ENCODE results near the gene SYTL4. TPM values are rescaled to one million over a fixed set of nuclear protein-coding genes. Genes with fewer than 3 reads are reported as not detected.

Gene SYTL4
- total RNA-seq, 1 donor from 2014 or later: 18.0 TPM

- intact Hi-C loops (cut with DNase I): no loop called here
- DNase-seq (ENCODE audit: low spot score) (no peak), ATAC-seq (no peak)
Observed at GRCh38 chrX:100654261-100654660, 77.7 kb downstream of the SYTL4 start.

GRCh38 chrX:100652266-100652665, 79.7 kb downstream of the SYTL4 start:
- intact Hi-C loops (cut with DNase I): no loop called here
- DNase-seq (ENCODE audit: low spot score) (no peak), ATAC-seq (no peak)

GRCh38 chrX:100650841-100651240, 81.1 kb downstream of the SYTL4 start:
- no peak for DNase-seq (ENCODE audit: low spot score)
- intact Hi-C loops (cut with DNase I): no loop called here
- ATAC-seq: no peak

- intact Hi-C loops (cut with DNase I): no loop called here
- ATAC-seq (peak; percentile 92), DNase-seq (ENCODE audit: low spot score) (peak; percentile 84)
Observed at GRCh38 chrX:100649550-100650356, 82.2 kb downstream of the SYTL4 start.

- ATAC-seq (peak; percentile 66), DNase-seq (ENCODE audit: low spot score) (no peak)
- intact Hi-C loops (cut with DNase I): no loop called here
Observed at GRCh38 chrX:100648458-100649417, 83.2 kb downstream of the SYTL4 start.

GRCh38 chrX:100647739-100648138, 84.2 kb downstream of the SYTL4 start:
- intact Hi-C loops (cut with DNase I): no loop called here
- no peak for DNase-seq (ENCODE audit: low spot score)
- no peak for ATAC-seq

- ATAC-seq (peak; percentile 31), DNase-seq (ENCODE audit: low spot score) (no peak)
- intact Hi-C loops (cut with DNase I): no loop called here
Observed at GRCh38 chrX:100647095-100647494, 84.8 kb downstream of the SYTL4 start.

GRCh38 chrX:100645106-100645505, 86.8 kb downstream of the SYTL4 start:
- intact Hi-C loops (cut with DNase I): no loop called here
- DNase-seq (ENCODE audit: low spot score) (no peak), ATAC-seq (no peak)

GRCh38 chrX:100643956-100644860, 87.7 kb downstream of the SYTL4 start, which contains the start of gene SRPX2:
TSS of gene SRPX2 (plus strand) at chrX:100644199. CDS start at chrX:100646323, 2,124 bp downstream.
- DNase-seq (ENCODE audit: low spot score): peak; percentile 69
- peak; percentile 89 for ATAC-seq
- intact Hi-C loops (cut with DNase I): no loop called here

- ATAC-seq (no peak), DNase-seq (ENCODE audit: low spot score) (no peak)
- intact Hi-C loops (cut with DNase I): no loop called here
Observed at GRCh38 chrX:100643212-100643611, 88.7 kb downstream of the SYTL4 start.

- intact Hi-C loops (cut with DNase I): no loop called here
- ATAC-seq (no peak), DNase-seq (ENCODE audit: low spot score) (no peak)
Observed at GRCh38 chrX:100642290-100642689, 89.6 kb downstream of the SYTL4 start.

GRCh38 chrX:100636321-100636991, 95.5 kb downstream of the SYTL4 start, which contains the start of gene TSPAN6:
TSS of gene TSPAN6 (minus strand) at chrX:100636806. CDS start at chrX:100636694, 112 bp downstream.
- intact Hi-C loops (cut with DNase I): no loop called here
- ATAC-seq (peak; percentile 98), DNase-seq (ENCODE audit: low spot score) (peak; percentile 88)

GRCh38 chrX:100635989-100636320, 96.0 kb downstream of the SYTL4 start:
- no peak for ATAC-seq
- DNase-seq (ENCODE audit: low spot score): no peak
- intact Hi-C loops (cut with DNase I): no loop called here

GRCh38 chrX:100635040-100635439, 96.9 kb downstream of the SYTL4 start:
- intact Hi-C loops (cut with DNase I): no loop called here
- DNase-seq (ENCODE audit: low spot score) (no peak), ATAC-seq (no peak)

GRCh38 chrX:100625985-100626491, 105.9 kb downstream of the SYTL4 start:
- DNase-seq (ENCODE audit: low spot score) (no peak), ATAC-seq (no peak)
- intact Hi-C loops (cut with DNase I): no loop called here

Data from sciatic nerve (tissue), 2 donors.